ENCODE results near the gene ACSF2. TPM values are rescaled to one million over a fixed set of nuclear protein-coding genes. Genes with fewer than 3 reads are reported as not detected.

ACSF2 gene
- total and polyA plus RNA-seq, 2 of the 13 experiments (the other 11 are each of a cell fraction or from before 2014, with no cell fraction given): 87.3 to 109 TPM

GRCh38 chr17:50478391-50479381, 52.7 kb downstream of the ACSF2 start, which contains the start of gene RSAD1 (continued):
- TF ChIP-seq, protein P1, sequence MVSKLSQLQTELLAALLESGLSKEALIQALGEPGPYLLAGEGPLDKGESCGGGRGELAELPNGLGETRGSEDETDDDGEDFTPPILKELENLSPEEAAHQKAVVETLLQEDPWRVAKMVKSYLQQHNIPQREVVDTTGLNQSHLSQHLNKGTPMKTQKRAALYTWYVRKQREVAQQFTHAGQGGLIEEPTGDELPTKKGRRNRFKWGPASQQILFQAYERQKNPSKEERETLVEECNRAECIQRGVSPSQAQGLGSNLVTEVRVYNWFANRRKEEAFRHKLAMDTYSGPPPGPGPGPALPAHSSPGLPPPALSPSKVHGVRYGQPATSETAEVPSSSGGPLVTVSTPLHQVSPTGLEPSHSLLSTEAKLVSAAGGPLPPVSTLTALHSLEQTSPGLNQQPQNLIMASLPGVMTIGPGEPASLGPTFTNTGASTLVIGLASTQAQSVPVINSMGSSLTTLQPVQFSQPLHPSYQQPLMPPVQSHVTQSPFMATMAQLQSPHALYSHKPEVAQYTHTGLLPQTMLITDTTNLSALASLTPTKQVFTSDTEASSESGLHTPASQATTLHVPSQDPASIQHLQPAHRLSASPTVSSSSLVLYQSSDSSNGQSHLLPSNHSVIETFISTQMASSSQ (IDR thresholded peaks at IDR 0.05; ENCODE audit: low read depth): 0 out of 2 replicates have a peak, but pooled peaks have one; percentile 12
- TF ChIP-seq, protein P1 (CRISPR knock-in tag; IDR thresholded peaks at IDR 0.05; ENCODE audit: borderline replicate concordance): peak; percentile 76
- TF ChIP-seq XBP1 (CRISPR knock-in tag; IDR thresholded peaks at IDR 0.05) (no peak), ATF7-NPFF (CRISPR knock-in tag; IDR thresholded peaks at IDR 0.05; ENCODE audit: low read depth) (peak; percentile 97), KLF6 (CRISPR knock-in tag; IDR thresholded peaks at IDR 0.05) (peak; percentile 72; the same call in 1 of the 2 replicates), ZNF609 (CRISPR knock-in tag; IDR thresholded peaks at IDR 0.05; ENCODE audit: borderline replicate concordance) (peak; percentile 57; the same call in 1 of the 2 replicates), KDM6A (CRISPR knock-in tag; IDR thresholded peaks at IDR 0.05; ENCODE audit: low read depth) (no peak; the same call in 1 of the 2 replicates), ZNF382 (CRISPR knock-in tag; IDR thresholded peaks at IDR 0.05; ENCODE audit: borderline replicate concordance) (no peak), ZNF274 (CRISPR knock-in tag; IDR thresholded peaks at IDR 0.05) (0 out of 2 replicates have a peak, but pooled peaks have one; percentile 38), RBAK (CRISPR knock-in tag; IDR thresholded peaks at IDR 0.05) (no peak), GLI4 (CRISPR knock-in tag; IDR thresholded peaks at IDR 0.05; ENCODE audit: borderline replicate concordance) (peak; percentile 76; the same call in 1 of the 2 replicates), ZNF460 (CRISPR knock-in tag; IDR thresholded peaks at IDR 0.05; ENCODE audit: borderline replicate concordance) (0 out of 2 replicates have a peak, but pooled peaks have one; percentile 40), ZFP1 (CRISPR knock-in tag; IDR thresholded peaks at IDR 0.05) (no peak), FOXJ3 (CRISPR knock-in tag; IDR thresholded peaks at IDR 0.05; ENCODE audit: borderline replicate concordance) (no peak), ATF6 (CRISPR knock-in tag; conservative IDR thresholded peaks at IDR 0.05) (peak; percentile 90), NCOA5 (CRISPR knock-in tag; IDR thresholded peaks at IDR 0.05) (no peak), SALL1 (CRISPR knock-in tag; IDR thresholded peaks at IDR 0.05) (peak; percentile 97)

All from HepG2 (cell line).